ENCODE results near the gene KIF22. TPM values are rescaled to one million over a fixed set of nuclear protein-coding genes. Genes with fewer than 3 reads are reported as not detected.

Gene KIF22
- total RNA-seq (10 to 100 TPM; 79.8 to 85.1 TPM), polyA plus RNA-seq (ENCODE audit: insufficient read depth, low read depth, low replicate concordance) (69.6 TPM)
- long read RNA-seq, donor 1, transcript KIF22-201 (14 exons, 2,113 nt), result major isoform, 11 of 52 reads
- long read RNA-seq, donor 1, partial matches to known transcripts, result 41 of 52 reads
- long read RNA-seq, donor 1, other reads (novel, unspliced or antisense), result 0 of 52 reads
- long read RNA-seq, donor 2, transcript KIF22-201 (14 exons, 2,113 nt), result major isoform, 12 of 49 reads
- long read RNA-seq, donor 2, partial matches to known transcripts, result 37 of 49 reads
- long read RNA-seq, donor 2, other reads (novel, unspliced or antisense), result 0 of 49 reads

DNA sequence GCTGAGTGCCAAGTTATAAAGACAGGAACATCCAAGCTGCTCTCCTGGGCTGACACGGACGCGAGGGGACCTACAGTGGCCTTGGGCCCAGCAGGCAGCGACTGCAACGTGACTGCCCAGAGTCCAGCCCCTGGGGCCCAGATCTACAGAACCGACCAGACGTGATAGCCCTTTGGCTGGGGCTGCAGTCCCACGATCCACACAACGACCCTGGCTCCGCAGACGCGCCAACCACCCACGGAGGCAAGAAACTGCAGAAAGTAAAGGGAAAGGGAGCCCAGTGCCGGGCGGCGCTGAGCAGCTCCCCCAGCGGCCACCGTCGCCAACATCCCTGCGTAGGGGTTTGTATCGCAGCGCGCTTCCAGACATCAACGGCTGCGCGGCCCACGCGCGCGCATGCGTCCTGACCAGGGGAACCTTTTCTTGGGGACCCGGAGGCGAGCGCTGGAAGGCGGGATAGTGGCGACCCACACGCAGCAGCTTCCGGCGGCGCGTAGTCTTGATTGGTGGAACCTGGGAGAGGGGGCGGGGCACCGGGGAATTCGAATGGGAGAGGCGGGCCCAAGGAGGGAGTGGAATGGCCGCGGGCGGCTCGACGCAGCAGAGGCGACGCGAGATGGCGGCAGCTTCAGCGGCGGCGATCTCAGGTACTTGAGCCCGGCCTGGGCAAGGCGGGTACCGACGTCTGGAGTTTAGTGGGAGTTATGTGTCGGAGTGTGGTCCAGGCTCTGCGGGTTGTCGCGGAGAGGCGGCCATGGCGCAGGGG is at the start of gene KIF22:
TSS of gene KIF22 (plus strand) at position 569 of the 766 bp plus-strand sequence. CDS start at position 578, 9 bp downstream.
- H3K27me3 ChIP-seq, result no peaks in the 10 kb centered on the region
- H3K4me3 ChIP-seq, result peak within 1 kb of the TSS; percentile 72 to 75
- TF ChIP-seq POLR2A (IDR thresholded peaks at IDR 0.05) (peak; percentile 54), CTCF (IDR thresholded peaks at IDR 0.05) (peak; percentile 61 to 81 (median 71))
- H3K27ac ChIP-seq, result peak within 1 kb of the TSS; percentile 83 to 92
- intact Hi-C loops (cut with DNase I; ENCODE audit: low total_unique reads), result no loop called here
- no peaks in the 10 kb centered on the region for H3K36me3 ChIP-seq (ENCODE audit: low read depth, missing control alignments)
- H3K4me1 ChIP-seq, result peaks cover 15% of the 10 kb centered on the region
- peak; percentile 99 for DNase-seq
- no peaks in the 10 kb centered on the region for H3K9me3 ChIP-seq
- 0 to 1% methylated on average over 18 to 30 of the region's 67 CpGs for WGBS, 2 donors

DNA sequence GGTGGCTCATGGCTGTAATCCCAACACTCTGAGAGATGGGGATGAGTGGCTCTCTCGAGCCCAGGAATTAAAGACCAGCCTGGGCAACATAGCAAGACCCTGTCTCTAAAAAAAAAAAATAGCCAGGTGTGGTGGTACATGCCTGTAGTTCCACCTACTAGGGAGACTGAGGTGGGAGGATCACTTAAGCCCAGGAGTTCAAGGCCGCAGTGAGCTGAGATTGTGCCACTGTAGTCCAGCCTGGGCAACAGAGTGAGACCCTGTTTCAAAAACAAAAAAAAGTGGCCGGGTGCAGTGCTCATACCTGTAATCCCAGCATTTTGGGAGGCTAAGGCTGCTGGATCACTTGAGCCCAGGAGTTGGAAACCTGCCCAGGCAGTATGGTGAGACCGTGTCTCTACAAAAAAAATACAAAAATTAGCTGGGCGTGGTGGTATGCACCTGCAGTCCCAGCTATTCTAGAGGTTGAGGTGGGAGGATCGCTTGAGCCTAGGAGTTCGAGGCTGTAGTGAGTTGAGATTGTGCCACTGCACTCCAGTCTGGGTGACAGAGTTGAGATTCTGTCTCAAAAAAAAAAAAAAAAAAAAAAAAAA is 47.8 kb upstream of the KIF22 start:
- TF ChIP-seq CTCF (IDR thresholded peaks at IDR 0.05) (no peak), POLR2A (IDR thresholded peaks at IDR 0.05) (no peak)
- H3K27ac ChIP-seq, result no peak overlapping the region
- intact Hi-C loops (cut with DNase I; ENCODE audit: low total_unique reads), result no loop called here
- H3K9me3 ChIP-seq, result no peaks in the 10 kb centered on the region
- H3K36me3 ChIP-seq (ENCODE audit: low read depth, missing control alignments), result no peaks in the 10 kb centered on the region
- no peak overlapping the region for H3K4me3 ChIP-seq
- 86% methylated on average over 7 of the region's 7 CpGs for WGBS, 2 donors
- H3K4me1 ChIP-seq, result no peaks in the 10 kb centered on the region
- no peak for DNase-seq
- no peaks in the 10 kb centered on the region for H3K27me3 ChIP-seq

DNA sequence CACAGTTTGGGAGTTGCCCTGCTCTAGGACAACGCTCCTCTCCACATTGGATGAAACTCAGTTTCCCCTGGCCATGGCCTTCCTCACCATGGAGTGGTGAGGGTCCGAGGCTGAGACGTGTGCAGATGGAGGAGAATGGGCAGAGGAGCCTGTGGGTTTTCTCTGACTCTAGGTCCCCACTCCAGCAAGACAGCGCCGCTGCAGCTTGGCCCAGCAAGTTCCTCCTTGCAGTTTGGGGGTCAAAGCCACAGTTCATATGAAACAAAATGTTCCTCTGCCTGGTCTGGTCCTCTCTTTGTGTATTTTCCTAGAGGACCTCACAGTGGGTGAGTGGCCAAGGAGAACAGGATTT is 47.1 kb upstream of the KIF22 start:
- 87 to 91% methylated on average over 5 of the region's 5 CpGs for WGBS, 2 donors
- Histone ChIP-seq H3K27ac (no peak overlapping the region), H3K27me3 (no peaks in the 10 kb centered on the region), H3K9me3 (no peaks in the 10 kb centered on the region), H3K4me3 (no peak overlapping the region), H3K4me1 (no peaks in the 10 kb centered on the region), H3K36me3 (ENCODE audit: low read depth, missing control alignments) (no peaks in the 10 kb centered on the region)
- intact Hi-C loops (cut with DNase I; ENCODE audit: low total_unique reads), result no loop called here
- TF ChIP-seq CTCF (IDR thresholded peaks at IDR 0.05), result no peak
- TF ChIP-seq POLR2A (IDR thresholded peaks at IDR 0.05), result no peak
- no peak for DNase-seq

DNA sequence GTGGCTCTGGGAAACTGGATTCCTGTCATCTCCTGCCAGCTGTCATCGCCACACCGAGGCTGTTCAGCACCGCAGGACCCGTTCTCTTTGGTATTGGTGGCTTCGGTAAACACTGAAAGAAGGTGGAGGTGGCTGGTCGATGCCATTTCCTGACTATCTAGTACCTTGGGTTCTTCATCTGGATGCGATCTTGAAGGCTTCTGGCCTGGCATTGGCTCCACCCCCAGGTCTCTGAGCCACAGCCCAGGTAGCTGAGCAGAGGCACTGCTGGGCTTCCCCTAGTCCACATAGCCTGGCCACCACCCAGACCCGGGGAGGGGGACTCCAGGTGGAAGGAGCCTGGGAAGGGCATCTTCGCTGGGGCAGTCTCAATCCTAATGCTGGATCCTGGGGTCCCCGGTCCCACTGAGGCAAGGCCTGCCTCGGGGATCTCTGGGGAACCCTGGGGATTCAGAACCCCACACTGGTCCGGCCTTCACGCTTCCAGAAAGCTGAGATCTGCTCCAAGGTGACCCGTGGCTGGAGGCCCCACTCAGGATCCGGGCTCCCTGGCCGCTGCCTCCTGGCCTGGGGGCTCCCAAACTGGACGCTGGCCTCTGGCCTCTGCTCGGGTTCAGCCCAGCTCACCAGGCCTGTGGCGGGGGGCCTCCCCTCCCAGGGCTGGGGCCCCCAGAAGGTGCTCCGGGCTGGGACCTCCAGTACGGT is 46.6 kb upstream of the KIF22 start:
- intact Hi-C loops (cut with DNase I; ENCODE audit: low total_unique reads), result no loop called here
- Histone ChIP-seq H3K27me3 (no peaks in the 10 kb centered on the region), H3K27ac (no peak overlapping the region), H3K4me3 (no peak overlapping the region), H3K36me3 (ENCODE audit: low read depth, missing control alignments) (no peaks in the 10 kb centered on the region), H3K9me3 (no peaks in the 10 kb centered on the region), H3K4me1 (no peaks in the 10 kb centered on the region)
- DNase-seq, result no peak
- WGBS, 2 donors, result 85 to 93% methylated on average over 6 to 20 of the region's 21 CpGs
- TF ChIP-seq CTCF (IDR thresholded peaks at IDR 0.05), result no peak
- TF ChIP-seq POLR2A (IDR thresholded peaks at IDR 0.05), result no peak
